Measurements from ENCODE around the gene MRPS16. TPM values are rescaled to one million over a fixed set of nuclear protein-coding genes. Genes with fewer than 3 reads are reported as not detected.

The MRPS16 gene
- total and polyA plus RNA-seq, 2 of the 13 experiments (the other 11 are each of a cell fraction or from before 2014, with no cell fraction given), result 70.1 to 135 TPM

DNA sequence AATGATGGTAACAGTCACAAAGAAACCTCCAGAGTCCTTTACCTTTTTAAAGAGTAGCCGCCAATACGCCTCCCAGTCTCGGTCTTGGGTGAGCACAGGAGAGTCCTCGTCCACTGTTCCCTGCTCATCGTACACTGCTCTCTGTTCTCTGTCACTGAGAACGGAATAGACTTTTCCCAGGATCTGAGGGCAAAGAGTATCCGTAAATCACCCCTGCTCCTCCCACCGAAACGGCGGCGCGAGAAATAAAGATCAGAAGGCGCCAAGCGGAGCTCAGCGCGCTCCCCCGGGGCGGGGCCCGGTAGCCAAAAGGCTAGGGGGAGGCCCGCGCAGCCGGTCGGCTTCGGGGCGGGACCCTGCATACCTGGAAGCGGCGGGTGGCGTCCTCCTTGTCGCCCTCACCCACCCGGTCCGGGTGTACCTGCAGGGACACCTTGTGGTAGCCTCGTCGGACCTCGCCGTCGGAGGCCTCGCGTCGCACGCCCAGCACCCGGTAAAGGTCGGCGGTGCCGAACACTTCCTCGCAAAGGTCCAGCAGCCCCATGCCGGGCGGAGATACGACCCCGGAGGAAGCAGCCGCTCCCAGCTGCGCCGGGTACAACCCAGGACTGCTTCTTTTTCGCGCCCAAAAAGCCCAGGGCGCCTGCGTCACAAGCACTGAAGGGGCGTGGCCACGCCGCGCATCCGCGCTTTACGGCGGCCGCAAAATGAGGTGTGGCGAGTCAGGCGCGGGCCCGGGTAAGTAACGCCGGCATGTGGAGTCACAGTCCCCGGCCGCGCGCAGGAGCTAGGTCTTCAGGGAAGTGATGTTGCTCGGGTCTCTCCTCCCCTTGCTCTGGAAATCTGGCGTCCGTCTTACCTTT, 5.6 kb downstream of the MRPS16 start, which contains the start of gene DNAJC9 (continued):
- no peak for TF ChIP-seq E2F2 (CRISPR knock-in tag; IDR thresholded peaks at IDR 0.05; ENCODE audit: borderline replicate concordance)
- TF ChIP-seq ZNF572 (CRISPR knock-in tag; IDR thresholded peaks at IDR 0.05), result 0 out of 2 replicates have a peak, but pooled peaks have one; percentile 26
- TF ChIP-seq, protein P1, sequence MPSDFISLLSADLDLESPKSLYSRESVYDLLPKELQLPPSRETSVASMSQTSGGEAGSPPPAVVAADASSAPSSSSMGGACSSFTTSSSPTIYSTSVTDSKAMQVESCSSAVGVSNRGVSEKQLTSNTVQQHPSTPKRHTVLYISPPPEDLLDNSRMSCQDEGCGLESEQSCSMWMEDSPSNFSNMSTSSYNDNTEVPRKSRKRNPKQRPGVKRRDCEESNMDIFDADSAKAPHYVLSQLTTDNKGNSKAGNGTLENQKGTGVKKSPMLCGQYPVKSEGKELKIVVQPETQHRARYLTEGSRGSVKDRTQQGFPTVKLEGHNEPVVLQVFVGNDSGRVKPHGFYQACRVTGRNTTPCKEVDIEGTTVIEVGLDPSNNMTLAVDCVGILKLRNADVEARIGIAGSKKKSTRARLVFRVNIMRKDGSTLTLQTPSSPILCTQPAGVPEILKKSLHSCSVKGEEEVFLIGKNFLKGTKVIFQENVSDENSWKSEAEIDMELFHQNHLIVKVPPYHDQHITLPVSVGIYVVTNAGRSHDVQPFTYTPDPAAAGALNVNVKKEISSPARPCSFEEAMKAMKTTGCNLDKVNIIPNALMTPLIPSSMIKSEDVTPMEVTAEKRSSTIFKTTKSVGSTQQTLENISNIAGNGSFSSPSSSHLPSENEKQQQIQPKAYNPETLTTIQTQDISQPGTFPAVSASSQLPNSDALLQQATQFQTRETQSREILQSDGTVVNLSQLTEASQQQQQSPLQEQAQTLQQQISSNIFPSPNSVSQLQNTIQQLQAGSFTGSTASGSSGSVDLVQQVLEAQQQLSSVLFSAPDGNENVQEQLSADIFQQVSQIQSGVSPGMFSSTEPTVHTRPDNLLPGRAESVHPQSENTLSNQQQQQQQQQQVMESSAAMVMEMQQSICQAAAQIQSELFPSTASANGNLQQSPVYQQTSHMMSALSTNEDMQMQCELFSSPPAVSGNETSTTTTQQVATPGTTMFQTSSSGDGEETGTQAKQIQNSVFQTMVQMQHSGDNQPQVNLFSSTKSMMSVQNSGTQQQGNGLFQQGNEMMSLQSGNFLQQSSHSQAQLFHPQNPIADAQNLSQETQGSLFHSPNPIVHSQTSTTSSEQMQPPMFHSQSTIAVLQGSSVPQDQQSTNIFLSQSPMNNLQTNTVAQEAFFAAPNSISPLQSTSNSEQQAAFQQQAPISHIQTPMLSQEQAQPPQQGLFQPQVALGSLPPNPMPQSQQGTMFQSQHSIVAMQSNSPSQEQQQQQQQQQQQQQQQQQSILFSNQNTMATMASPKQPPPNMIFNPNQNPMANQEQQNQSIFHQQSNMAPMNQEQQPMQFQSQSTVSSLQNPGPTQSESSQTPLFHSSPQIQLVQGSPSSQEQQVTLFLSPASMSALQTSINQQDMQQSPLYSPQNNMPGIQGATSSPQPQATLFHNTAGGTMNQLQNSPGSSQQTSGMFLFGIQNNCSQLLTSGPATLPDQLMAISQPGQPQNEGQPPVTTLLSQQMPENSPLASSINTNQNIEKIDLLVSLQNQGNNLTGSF (CRISPR knock-in tag; IDR thresholded peaks at IDR 0.05), result no peak
- TF ChIP-seq, protein P2, sequence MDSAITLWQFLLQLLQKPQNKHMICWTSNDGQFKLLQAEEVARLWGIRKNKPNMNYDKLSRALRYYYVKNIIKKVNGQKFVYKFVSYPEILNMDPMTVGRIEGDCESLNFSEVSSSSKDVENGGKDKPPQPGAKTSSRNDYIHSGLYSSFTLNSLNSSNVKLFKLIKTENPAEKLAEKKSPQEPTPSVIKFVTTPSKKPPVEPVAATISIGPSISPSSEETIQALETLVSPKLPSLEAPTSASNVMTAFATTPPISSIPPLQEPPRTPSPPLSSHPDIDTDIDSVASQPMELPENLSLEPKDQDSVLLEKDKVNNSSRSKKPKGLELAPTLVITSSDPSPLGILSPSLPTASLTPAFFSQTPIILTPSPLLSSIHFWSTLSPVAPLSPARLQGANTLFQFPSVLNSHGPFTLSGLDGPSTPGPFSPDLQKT (CRISPR knock-in tag; IDR thresholded peaks at IDR 0.05; ENCODE audit: borderline replicate concordance), result no peak
- TF ChIP-seq PLRG1 (conservative IDR thresholded peaks at IDR 0.05), result no peak
- no peak for TF ChIP-seq ZNF704 (CRISPR knock-in tag; IDR thresholded peaks at IDR 0.05; ENCODE audit: borderline replicate concordance)
- TF ChIP-seq, protein P3, sequence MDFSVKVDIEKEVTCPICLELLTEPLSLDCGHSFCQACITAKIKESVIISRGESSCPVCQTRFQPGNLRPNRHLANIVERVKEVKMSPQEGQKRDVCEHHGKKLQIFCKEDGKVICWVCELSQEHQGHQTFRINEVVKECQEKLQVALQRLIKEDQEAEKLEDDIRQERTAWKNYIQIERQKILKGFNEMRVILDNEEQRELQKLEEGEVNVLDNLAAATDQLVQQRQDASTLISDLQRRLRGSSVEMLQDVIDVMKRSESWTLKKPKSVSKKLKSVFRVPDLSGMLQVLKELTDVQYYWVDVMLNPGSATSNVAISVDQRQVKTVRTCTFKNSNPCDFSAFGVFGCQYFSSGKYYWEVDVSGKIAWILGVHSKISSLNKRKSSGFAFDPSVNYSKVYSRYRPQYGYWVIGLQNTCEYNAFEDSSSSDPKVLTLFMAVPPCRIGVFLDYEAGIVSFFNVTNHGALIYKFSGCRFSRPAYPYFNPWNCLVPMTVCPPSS (IDR thresholded peaks at IDR 0.05), result no peak
- peak; percentile 59 for TF ChIP-seq RAD21 (CRISPR knock-in tag; IDR thresholded peaks at IDR 0.05)
- TF ChIP-seq HOXA5 (CRISPR knock-in tag; IDR thresholded peaks at IDR 0.05), result peak; percentile 34; the same call in 1 of the 2 replicates
- TF ChIP-seq ZNF282 (IDR thresholded peaks at IDR 0.05; ENCODE audit: partially characterized antibody), result no peak
- TF ChIP-seq ZNF235 (CRISPR knock-in tag; IDR thresholded peaks at IDR 0.05; ENCODE audit: borderline replicate concordance), result peak; percentile 95; the same call in 1 of the 2 replicates
- peak; percentile 55; the same call in 1 of the 2 replicates for TF ChIP-seq NFKBIZ (CRISPR knock-in tag; IDR thresholded peaks at IDR 0.05)
- no peak for TF ChIP-seq FIP1L1 (IDR thresholded peaks at IDR 0.05; ENCODE audit: borderline replicate concordance, insufficient read depth, low read depth, low read length)
- TF ChIP-seq, protein P4, sequence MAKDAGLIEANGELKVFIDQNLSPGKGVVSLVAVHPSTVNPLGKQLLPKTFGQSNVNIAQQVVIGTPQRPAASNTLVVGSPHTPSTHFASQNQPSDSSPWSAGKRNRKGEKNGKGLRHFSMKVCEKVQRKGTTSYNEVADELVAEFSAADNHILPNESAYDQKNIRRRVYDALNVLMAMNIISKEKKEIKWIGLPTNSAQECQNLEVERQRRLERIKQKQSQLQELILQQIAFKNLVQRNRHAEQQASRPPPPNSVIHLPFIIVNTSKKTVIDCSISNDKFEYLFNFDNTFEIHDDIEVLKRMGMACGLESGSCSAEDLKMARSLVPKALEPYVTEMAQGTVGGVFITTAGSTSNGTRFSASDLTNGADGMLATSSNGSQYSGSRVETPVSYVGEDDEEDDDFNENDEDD (CRISPR knock-in tag; IDR thresholded peaks at IDR 0.05; ENCODE audit: borderline replicate concordance), result peak; percentile 95
- TF ChIP-seq ZKSCAN8 (CRISPR knock-in tag; IDR thresholded peaks at IDR 0.05; ENCODE audit: borderline replicate concordance), result no peak; the same call in 1 of the 2 replicates
- peak; percentile 75; the same call in 1 of the 2 replicates for TF ChIP-seq GTF3A (CRISPR knock-in tag; conservative IDR thresholded peaks at IDR 0.05)
